DOHH2 (cell line): Measurements from ENCODE around the gene GRIK2.

Experiments used
- H3F3A ChIP-seq: fragments of 200-600 bp; sonication (generic), shearing (Covaris generic); 2 replicates; pipeline ENCODE4 v1.6.0; 2016; ENCODE audit warnings: antibody characterized with exemption, mild to moderate bottlenecking; ENCODE audit not compliant: control insufficient read depth, insufficient read depth
- H3K27ac ChIP-seq: fragments of 200-600 bp; sonication (generic); 2 replicates; pipeline ENCODE4 v1.5.1; 2014; ENCODE audit warnings: low read depth, mild to moderate bottlenecking, low read length, moderate library complexity
- H3K27me3 ChIP-seq: fragments of 200-600 bp; sonication (generic); 2 replicates; pipeline ENCODE4 v1.6.1; 2014; ENCODE audit warnings: mild to moderate bottlenecking, low read length, mixed read lengths; ENCODE audit not compliant: control insufficient read depth
- H3K36me3 ChIP-seq: fragments of 200-600 bp; sonication (generic); 2 replicates; pipeline ENCODE4 v1.6.1; 2014; ENCODE audit warnings: mild to moderate bottlenecking, low read length, moderate library complexity, mixed read lengths; ENCODE audit not compliant: control insufficient read depth
- H3K4me1 ChIP-seq: fragments of 200-600 bp; sonication (generic); 2 replicates; pipeline ENCODE4 v1.6.1; 2014; ENCODE audit warnings: mild to moderate bottlenecking, low read length, mixed read lengths; ENCODE audit not compliant: control insufficient read depth
- H3K4me2 ChIP-seq: fragments of 200-600 bp; sonication (generic); 2 replicates; pipeline ENCODE4 v1.6.0; 2014; ENCODE audit warnings: mild to moderate bottlenecking, low read length, moderate library complexity
- H3K4me3 ChIP-seq: fragments of 200-600 bp; sonication (generic); 2 replicates; pipeline ENCODE4 v1.5.1; 2014; ENCODE audit warnings: mild to moderate bottlenecking, low read length, mixed read lengths
- H3K79me2 ChIP-seq: fragments of 200-600 bp; sonication (generic); 2 replicates; pipeline ENCODE4 v1.6.1; 2014; ENCODE audit warnings: mild to moderate bottlenecking, low read length, mixed read lengths; ENCODE audit not compliant: control insufficient read depth
- H3K9me2 ChIP-seq: fragments of 200-600 bp; sonication (generic); replicated peaks from 2 replicates; pipeline ENCODE4 v1.6.1; 2014; ENCODE audit warnings: mild to moderate bottlenecking, low read length, mixed read lengths; ENCODE audit not compliant: control insufficient read depth
- H3K9me3 ChIP-seq: fragments of 200-600 bp; sonication (generic); 2 replicates; pipeline ENCODE4 v1.6.1; 2014; ENCODE audit warnings: antibody characterized with exemption, low read length, mixed read lengths; ENCODE audit not compliant: control insufficient read depth, insufficient read depth
- H4K20me1 ChIP-seq: fragments of 200-600 bp; sonication (generic); 2 replicates; pipeline ENCODE4 v1.6.0; 2014; ENCODE audit warnings: low read depth, mild to moderate bottlenecking, antibody characterized with exemption, low read length, moderate library complexity; ENCODE audit not compliant: control insufficient read depth, insufficient read depth
- EZH2phosphoT487 ChIP-seq: fragments of 200-600 bp; sonication (generic); IDR thresholded peaks from 2 replicates; pipeline ENCODE4 v1.6.1; 2017; ENCODE audit warnings: borderline replicate concordance, mild to moderate bottlenecking, antibody characterized with exemption, low read length, moderate library complexity, mixed read lengths
- TF ChIP-seq, protein P1 (sequence below): fragments of 200-600 bp; sonication (generic); IDR thresholded peaks from one replicate; pipeline ENCODE4 v1.5.1; 2014; ENCODE audit warnings: antibody characterized with exemption, mild to moderate bottlenecking, low read depth, low read length; ENCODE audit not compliant: poor library complexity, severe bottlenecking

GRIK2 gene

DNA sequence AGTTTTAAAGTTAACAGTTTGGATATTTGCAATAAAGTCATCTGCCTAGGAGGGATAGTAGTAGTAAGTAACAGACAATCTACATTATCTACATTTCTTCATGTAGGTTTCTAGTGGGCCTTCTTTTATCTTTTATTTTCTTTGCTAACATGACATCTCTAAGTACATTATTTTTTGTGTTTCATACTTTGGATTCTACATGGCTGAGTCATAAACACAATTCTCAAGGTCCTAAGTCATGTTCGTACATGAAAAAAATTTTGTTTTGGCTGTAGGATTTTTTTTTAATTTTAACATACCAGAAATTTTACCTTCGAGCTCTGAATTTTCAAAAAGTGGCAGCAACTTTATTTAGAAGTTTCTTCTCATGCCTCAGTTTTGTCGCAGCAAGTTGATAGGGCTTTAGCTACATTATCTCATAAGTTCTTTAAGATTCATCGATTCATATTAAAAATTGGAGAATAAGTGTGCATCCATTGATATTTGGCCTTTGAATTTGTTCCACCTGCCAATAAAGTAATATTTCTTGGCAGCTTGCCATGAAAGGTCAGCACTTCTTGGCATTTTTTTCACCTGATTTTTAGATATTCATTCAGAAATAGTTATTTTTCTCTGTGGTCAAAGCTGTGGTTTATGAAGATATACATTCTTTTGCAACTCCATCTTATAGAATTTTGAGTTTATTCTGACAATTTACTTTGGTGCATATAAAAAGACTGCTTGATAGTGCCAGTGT is 146.2 kb downstream of the GRIK2 start:
- no peaks in the 10 kb centered on the region for H3K9me2 ChIP-seq
- no peaks in the 10 kb centered on the region for H3F3A ChIP-seq
- no peak overlapping the region for H3K27ac ChIP-seq
- H4K20me1 ChIP-seq = no peaks in the 10 kb centered on the region
- no peaks in the 10 kb centered on the region for H3K36me3 ChIP-seq
- H3K79me2 ChIP-seq = no peaks in the 10 kb centered on the region
- H3K4me1 ChIP-seq = no peaks in the 10 kb centered on the region
- no peak overlapping the region for H3K4me2 ChIP-seq
- no peaks in the 10 kb centered on the region for H3K27me3 ChIP-seq
- TF ChIP-seq, protein P1, sequence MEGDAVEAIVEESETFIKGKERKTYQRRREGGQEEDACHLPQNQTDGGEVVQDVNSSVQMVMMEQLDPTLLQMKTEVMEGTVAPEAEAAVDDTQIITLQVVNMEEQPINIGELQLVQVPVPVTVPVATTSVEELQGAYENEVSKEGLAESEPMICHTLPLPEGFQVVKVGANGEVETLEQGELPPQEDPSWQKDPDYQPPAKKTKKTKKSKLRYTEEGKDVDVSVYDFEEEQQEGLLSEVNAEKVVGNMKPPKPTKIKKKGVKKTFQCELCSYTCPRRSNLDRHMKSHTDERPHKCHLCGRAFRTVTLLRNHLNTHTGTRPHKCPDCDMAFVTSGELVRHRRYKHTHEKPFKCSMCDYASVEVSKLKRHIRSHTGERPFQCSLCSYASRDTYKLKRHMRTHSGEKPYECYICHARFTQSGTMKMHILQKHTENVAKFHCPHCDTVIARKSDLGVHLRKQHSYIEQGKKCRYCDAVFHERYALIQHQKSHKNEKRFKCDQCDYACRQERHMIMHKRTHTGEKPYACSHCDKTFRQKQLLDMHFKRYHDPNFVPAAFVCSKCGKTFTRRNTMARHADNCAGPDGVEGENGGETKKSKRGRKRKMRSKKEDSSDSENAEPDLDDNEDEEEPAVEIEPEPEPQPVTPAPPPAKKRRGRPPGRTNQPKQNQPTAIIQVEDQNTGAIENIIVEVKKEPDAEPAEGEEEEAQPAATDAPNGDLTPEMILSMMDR = no peak
- no peak for TF ChIP-seq EZH2phosphoT487
- no peaks in the 10 kb centered on the region for H3K9me3 ChIP-seq
- H3K4me3 ChIP-seq = no peak overlapping the region

DNA sequence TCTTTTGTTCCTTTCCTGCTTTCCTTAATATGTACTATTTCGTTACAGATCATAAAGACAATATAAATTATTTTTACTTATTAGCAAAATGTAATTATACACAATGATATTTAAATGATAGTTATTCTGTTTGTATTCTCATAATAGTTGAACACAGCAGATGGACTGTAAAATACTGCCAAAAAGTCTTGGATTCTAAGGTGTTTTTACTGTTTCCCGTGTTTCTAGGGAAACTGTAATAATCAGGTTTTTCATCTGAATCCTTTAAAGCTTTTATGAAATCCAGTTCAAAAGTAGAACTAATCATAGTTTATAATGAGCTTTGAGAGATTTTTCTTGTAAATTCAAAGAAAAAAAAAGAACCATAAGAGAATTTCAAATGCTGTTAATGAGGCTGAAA is 148.4 kb downstream of the GRIK2 start:
- no peak for TF ChIP-seq EZH2phosphoT487
- TF ChIP-seq, protein P1 = no peak
- Histone ChIP-seq H3K9me2 (no peaks in the 10 kb centered on the region), H4K20me1 (no peaks in the 10 kb centered on the region), H3K27me3 (no peaks in the 10 kb centered on the region), H3F3A (no peaks in the 10 kb centered on the region), H3K27ac (no peak overlapping the region), H3K4me3 (no peak overlapping the region), H3K4me2 (no peak overlapping the region), H3K36me3 (no peaks in the 10 kb centered on the region), H3K79me2 (no peaks in the 10 kb centered on the region), H3K9me3 (no peaks in the 10 kb centered on the region), H3K4me1 (no peaks in the 10 kb centered on the region)

DNA sequence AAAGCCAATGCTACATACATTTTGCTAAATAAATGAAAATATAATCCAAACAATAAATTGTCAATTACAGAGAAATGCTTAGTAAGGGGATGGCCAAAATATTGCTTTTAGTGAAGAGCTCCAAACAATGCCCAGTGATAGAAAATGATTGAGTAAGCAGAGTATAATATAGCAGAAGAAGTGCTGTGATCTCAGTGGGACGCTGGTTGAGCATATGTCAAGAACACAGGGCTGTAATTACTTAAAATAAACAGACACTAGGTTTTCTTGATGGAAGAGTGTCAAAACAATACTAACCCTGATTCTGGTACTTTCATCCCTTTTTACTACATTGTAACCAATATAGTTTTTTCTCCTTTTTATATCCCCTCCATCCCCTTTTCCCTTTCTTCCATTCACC is 150.3 kb downstream of the GRIK2 start:
- no peak overlapping the region for H3K27ac ChIP-seq
- no peak for TF ChIP-seq EZH2phosphoT487
- TF ChIP-seq, protein P1 = no peak

More for the DNA sequence above, 150.3 kb downstream of the GRIK2 start:
- Histone ChIP-seq H3K4me2 (no peak overlapping the region), H3K36me3 (no peaks in the 10 kb centered on the region), H4K20me1 (no peaks in the 10 kb centered on the region), H3K9me3 (no peaks in the 10 kb centered on the region), H3K9me2 (no peaks in the 10 kb centered on the region), H3F3A (no peaks in the 10 kb centered on the region), H3K27me3 (no peaks in the 10 kb centered on the region), H3K4me1 (no peaks in the 10 kb centered on the region), H3K4me3 (no peak overlapping the region), H3K79me2 (no peaks in the 10 kb centered on the region)
